Measurements from ENCODE around the gene TNS2.

Gene TNS2

GRCh38 chr12:53065975-53066931, 16.4 kb downstream of the TNS2 start:
- peaks cover 3% of the 10 kb centered on the region for H3K27me3 Mint-ChIP-seq (ENCODE audit: low read depth, poor library complexity)
- TF ChIP-seq CTCF (IDR thresholded peaks at IDR 0.05): peak; percentile 89
- peak; percentile 83 for DNase-seq
- peaks cover 79% of the 10 kb centered on the region for H3K4me1 Mint-ChIP-seq
- H3K27ac Mint-ChIP-seq: peak overlapping the region; percentile 50
- H3K36me3 Mint-ChIP-seq (ENCODE audit: low read depth): no peaks in the 10 kb centered on the region
- H3K9me3 Mint-ChIP-seq: no peaks in the 10 kb centered on the region
- H3K4me3 Mint-ChIP-seq: no peak overlapping the region

- TF ChIP-seq CTCF (IDR thresholded peaks at IDR 0.05): no peak
- Mint-ChIP-seq H3K36me3 (ENCODE audit: low read depth) (no peaks in the 10 kb centered on the region), H3K27ac (no peak overlapping the region), H3K9me3 (no peaks in the 10 kb centered on the region), H3K4me1 (peaks cover 82% of the 10 kb centered on the region), H3K4me3 (no peak overlapping the region), H3K27me3 (ENCODE audit: low read depth, poor library complexity) (peaks cover 3% of the 10 kb centered on the region)
- no peak for DNase-seq
Measured at GRCh38 chr12:53067074-53067992, 17.5 kb downstream of the TNS2 start.

- H3K27me3 Mint-ChIP-seq (ENCODE audit: low read depth, poor library complexity): peaks cover 3% of the 10 kb centered on the region
- no peak overlapping the region for H3K4me3 Mint-ChIP-seq
- TF ChIP-seq CTCF (IDR thresholded peaks at IDR 0.05): no peak
- no peaks in the 10 kb centered on the region for H3K36me3 Mint-ChIP-seq (ENCODE audit: low read depth)
- peaks cover 82% of the 10 kb centered on the region for H3K4me1 Mint-ChIP-seq
- no peak overlapping the region for H3K27ac Mint-ChIP-seq
- H3K9me3 Mint-ChIP-seq: no peaks in the 10 kb centered on the region
- no peak for DNase-seq
Measured at GRCh38 chr12:53067993-53068770, 18.3 kb downstream of the TNS2 start.

- no peak for DNase-seq
- H3K27ac Mint-ChIP-seq: no peak overlapping the region
- peaks cover 3% of the 10 kb centered on the region for H3K27me3 Mint-ChIP-seq (ENCODE audit: low read depth, poor library complexity)
- no peak for TF ChIP-seq CTCF (IDR thresholded peaks at IDR 0.05)
- H3K4me1 Mint-ChIP-seq: peaks cover 75% of the 10 kb centered on the region
- no peak overlapping the region for H3K4me3 Mint-ChIP-seq
- peaks cover 1% of the 10 kb centered on the region for H3K36me3 Mint-ChIP-seq (ENCODE audit: low read depth)
- H3K9me3 Mint-ChIP-seq: no peaks in the 10 kb centered on the region
Measured at GRCh38 chr12:53068811-53069585, 19.1 kb downstream of the TNS2 start.

Data from nephron progenitor cell (in vitro differentiated cells).